NOMO-1 treated with dmso at 0.1 percent for 144 hours (cell line): ENCODE measurements around the gene FAM151A.

Experiments used
- DNase-seq: peaks from one replicate; lab custom pipeline; 2025; ENCODE audit not compliant: unreplicated experiment; lab: John Stamatoyannopoulos, UW

Gene FAM151A

DNA sequence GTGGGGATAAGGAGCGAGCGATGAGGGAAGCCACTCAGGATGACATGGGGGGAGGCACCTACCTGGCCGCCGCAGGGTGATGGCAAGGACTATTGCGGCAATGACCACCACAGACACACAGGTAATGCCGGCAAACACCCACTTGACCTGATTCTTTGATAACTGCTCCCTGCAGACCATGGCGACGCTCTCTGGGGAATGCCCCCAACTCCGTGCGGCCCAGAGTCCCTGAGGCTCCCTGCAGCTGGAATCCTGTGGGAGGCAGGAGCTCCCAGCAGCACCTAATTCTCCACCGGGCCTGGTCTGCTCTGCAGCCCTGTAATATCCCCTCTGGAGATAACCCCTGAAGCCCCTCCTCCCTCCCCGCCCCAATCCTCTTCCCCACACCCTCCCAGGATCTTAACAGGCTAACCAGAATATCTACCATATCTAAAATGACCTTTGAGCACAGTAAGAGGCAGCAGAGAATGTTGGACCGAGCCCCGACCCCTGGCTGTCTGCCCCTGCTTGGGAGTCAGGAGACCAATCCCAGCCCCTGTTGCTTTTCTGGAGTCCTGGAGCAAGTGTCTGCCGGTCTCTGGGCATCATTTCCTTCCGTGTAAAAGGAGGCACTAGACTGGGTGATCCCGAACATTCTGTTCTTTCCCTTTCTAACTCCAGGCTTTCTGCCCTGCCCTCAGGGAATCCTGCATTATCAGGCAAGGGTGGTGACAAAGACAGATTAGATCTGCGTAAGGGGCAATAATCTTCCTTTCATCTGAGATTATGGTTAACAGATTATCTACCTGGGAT is at the start of gene FAM151A:
Gene FAM151A, minus strand, starts transcription at position 310 of the 792 bp plus-strand sequence. Its CDS starts 130 bp downstream, at position 180.
- DNase-seq: no peak

DNA sequence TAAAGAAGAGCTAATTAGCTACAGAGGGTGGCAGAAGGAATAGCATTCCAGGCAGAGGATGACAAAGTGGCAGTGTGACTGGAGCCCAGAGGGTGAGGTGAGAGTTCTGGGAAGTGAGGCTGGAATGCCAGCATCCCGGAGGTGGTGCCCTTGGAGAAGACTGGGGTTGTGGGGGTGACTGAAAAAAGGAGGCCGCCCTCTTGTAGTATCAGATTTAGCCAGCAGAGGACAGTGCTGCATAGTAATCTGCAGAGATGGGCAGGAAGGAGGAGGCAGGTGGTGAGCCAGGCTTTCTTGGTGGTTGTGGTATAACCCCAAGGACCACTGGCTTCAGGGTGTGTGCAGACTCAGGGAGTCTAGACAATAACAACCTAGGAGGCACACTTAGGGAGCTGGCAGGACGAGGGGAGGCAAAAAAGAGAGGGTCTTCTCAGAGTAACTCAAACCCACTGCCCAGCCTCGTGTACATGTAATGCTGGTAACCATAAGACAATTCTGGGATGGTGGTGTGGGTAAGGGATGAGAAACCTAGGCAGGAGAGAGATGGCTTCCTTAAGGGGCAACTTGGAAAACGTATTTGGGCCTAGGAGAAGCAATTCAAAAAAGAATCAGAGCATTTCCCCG is 48.8 kb upstream of the FAM151A start:
- DNase-seq: peak; percentile 5

DNA sequence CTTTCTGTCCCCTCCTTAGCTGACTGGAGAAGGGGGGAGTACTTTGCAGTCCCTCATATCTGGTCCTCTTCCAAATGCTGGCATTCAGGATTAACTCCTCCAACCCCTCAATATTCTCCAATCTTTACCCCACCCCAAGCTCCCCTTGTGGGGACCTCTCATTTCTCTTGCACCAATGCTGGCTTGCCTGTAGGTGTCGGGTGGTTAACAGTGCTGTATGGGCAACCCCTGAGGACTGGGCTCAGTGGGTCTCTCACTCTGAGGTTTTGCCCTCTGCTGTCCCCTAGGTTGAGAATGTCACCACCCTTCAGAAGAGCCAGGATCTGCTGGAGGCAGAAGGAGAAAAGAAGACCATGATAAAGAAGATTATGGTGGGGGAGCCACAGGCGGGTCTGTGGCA is 45.2 kb upstream of the FAM151A start:
- no peak for DNase-seq

DNA sequence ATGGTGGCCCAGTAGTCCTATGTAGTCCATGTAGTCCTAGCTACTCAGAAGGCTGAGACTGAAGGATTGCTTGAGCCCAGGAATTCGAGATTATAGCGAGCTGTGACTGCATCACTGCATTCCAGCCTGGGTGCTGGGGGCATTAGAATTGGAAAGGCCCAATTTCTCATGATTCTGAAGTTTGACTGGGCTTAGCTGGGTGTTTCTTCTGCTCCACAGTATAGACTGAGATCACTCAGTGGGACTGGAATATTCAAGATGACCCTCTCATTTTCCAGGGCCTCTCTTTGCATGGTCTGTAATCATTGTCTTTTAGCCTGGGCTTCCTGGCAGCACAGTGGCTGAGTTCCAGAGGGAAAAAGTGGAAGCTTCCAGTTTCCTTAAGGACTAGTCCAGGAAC is 44.5 kb upstream of the FAM151A start:
- DNase-seq: no peak

DNA sequence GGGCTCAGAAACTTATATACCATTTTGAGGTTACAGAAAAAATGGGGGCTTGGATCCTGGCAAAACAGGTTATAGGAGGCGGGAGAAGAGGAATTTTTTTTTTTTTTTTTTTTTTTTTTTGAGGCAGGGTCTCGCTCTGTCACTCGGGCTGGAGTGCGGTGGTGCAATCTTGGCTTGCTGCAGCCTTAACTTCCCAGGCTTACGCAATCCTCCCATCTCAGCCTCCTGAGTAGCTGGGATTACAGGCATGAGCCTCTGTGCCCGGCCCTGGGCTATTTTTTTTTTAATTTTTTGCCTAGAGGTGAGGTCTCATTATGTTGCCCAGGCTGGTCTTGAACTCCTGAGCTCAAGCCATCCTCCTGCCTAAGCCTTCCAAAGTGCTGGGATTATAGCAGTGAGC is 43.0 kb upstream of the FAM151A start:
- no peak for DNase-seq

DNA sequence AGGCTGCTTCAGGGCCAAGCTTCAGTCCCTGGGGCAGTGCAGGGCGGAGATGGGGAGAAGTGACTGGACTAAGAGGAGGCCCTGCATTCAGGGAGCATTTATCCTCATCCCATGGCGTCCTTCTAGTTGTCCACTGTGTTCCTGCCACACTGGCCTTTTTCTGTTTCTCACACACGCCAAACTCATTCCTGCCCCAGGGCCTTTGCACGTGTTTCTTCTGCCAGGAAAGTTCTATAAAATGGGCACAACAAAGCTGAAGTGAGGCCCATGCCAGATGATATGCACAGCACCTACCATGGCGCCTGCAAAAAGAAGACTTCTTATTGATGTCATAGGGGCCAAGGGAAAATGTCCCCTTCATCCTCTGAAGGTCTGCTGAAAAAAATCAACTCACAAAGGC is 42.5 kb upstream of the FAM151A start:
- DNase-seq: no peak

DNA sequence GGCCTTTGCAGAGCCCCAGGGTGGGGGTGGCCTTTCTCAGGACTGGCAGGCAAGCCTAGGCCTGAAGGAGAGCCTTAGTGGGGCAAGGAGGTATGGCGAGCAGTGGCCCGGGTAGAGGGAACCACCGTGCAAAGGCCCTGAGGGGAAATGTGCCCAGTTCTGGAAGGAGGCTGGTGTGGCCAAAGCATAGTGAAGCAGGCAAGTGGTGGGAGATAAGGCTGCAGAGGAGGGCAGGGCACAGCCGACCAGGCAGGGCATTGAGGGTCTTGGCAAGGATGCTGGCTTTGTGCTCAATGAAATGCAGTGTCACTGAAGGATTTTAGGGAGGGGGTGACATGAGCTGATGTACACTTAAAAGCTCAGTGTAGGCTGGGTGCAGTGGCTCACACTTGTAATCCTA is 41.0 kb upstream of the FAM151A start:
- no peak for DNase-seq

DNA sequence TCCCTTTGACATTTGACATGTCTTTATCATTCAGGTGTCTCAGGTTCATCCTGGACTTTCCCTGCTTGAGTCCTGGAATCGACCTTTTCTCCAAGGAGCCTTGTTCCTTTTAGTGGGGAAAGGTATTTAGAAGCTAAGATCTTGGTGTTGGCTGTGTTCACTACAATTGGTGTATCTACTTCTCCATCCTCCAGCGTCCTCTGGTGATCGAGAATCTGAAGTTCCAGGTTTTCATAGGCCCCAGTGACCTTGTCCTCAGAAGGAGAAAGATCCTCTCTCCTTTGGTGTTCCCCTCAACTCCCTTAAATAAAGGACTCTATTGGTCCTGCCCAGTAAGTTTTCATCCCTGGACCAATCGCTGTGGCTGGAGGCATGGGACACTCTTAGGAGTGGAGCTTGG is 40.4 kb upstream of the FAM151A start:
- DNase-seq: no peak

DNA sequence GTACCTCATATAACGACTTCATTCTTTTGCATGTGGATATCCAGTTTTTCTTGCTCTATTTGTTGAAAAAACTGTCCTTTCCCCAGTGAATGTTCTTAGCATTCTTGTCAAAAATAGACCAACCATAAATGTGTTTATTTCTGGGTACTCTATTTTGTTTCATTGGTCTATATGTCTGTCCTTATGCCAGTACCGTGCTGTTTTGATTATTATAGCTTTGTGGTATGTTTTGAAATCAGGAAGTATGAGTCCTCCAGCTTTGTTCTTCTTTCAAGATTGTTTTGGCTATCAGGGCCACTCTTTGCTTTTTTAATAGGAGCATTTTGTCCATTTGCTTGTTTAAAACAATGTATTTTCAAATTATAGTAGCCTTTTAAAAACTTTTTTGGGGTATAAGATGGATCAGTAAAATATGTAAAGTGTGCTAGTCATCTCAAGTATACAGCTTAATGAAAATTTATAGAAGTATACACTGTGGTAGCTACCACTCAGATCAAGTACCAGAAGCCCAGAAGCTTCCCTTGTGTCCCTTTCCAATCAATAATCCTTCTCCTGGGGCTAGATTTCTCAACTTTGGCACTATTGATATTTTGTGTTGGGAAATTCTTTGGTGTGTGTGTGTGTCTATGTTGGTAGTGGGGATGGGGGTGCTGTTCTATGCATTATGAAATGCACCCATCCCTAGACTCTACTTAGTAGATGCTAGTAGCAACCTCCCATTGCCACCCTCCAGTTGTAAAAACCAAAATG is 35.0 kb upstream of the FAM151A start:
- no peak for DNase-seq

DNA sequence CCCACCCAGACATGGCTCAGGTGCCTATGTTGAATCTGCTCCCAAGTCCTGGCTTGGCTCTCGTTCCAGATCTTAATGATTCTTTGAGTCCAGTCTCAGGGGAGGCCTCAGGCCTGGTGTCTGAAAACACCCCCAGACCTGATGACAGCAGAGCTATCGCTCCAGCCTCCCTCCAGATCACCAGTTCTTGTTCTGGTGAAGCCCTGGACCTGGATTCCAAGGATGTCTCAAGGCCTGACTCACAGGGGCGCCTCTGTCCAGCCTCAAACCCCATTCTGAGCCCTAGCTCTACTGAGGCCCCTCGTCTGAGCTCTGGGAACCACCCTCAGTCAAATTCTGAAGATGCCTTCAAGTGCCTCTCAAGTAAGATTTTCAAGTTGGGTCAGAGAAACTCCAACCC is 29.7 kb upstream of the FAM151A start:
- DNase-seq: no peak

DNA sequence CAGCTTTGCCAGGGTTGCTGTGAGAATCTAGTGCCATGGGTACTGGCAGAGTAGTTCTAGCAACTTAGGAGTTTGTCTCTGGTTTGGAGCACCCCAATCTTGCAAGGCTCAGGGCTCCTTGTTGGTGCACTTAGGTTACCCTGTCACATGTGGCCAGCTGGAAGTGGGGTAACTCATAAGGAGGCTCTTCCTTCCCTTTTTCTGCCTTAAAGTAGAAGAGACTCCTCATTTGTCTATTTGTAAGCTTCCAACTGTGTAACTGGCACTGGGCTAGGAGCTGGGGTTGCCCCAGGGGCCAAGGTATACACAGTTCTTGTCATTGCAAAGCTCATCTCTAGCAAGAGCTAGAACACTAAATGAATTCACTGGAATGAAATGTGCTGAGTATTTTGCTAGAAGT is 28.8 kb upstream of the FAM151A start:
- DNase-seq: peak; percentile 34

DNA sequence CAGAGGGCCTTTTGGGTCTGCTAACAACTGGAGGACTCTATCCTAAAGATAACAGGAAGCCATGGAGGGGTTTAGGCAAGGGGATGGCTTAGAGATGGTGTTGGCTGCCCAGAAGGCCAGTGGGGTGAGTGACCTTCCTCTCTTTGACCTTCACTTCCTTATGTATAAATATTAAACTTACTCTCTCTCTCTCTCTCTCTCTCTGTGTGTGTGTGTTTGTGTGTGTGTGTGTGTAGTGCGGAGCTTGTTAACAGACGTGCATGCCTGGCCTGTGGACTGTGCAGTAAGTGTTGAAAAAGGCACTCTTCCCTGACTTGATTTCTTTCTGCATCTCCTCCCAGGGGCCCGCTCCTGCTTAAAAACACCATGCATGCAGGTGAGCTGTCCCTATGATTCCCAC is 28.3 kb upstream of the FAM151A start:
- DNase-seq: no peak

DNA sequence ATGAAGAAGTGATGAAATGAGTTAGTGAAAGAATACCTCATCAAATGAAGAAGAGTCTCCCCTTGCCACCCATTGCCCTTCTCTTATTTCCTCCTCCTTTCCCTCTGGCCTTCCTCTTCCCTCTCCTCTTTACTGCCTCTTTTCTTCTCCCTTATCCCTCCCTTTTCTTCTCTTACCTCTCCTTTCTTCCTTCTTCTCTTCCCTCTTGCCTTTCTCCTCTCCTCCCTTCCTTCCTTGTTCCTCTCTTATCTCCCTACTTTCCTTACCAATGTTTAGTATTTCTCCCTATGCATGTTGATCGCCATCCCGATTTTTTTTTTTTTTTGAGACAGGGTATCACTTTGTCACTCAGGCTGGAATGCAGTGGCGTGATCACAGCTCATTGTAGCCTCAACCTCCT is 27.1 kb upstream of the FAM151A start:
- DNase-seq: no peak

DNA sequence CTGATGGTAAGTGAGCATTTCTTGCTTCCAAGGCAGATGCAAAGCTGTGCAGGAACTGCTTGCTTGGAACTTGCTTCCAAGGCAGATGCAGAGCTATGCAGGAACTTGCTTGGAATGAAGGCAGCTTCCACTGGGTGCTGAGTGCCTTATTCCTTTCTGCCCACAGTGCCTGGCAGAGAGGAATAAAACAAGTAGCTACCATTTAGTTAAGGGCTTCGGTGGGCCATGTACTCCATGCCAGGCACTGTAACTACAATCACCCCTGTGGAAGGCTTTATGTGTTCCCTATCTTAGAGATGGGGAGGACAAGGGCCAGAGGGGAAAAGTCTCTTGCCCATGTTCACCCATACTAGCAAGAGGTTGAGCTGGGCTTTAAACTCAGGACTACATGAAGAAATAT is 26.6 kb upstream of the FAM151A start:
- DNase-seq: no peak

DNA sequence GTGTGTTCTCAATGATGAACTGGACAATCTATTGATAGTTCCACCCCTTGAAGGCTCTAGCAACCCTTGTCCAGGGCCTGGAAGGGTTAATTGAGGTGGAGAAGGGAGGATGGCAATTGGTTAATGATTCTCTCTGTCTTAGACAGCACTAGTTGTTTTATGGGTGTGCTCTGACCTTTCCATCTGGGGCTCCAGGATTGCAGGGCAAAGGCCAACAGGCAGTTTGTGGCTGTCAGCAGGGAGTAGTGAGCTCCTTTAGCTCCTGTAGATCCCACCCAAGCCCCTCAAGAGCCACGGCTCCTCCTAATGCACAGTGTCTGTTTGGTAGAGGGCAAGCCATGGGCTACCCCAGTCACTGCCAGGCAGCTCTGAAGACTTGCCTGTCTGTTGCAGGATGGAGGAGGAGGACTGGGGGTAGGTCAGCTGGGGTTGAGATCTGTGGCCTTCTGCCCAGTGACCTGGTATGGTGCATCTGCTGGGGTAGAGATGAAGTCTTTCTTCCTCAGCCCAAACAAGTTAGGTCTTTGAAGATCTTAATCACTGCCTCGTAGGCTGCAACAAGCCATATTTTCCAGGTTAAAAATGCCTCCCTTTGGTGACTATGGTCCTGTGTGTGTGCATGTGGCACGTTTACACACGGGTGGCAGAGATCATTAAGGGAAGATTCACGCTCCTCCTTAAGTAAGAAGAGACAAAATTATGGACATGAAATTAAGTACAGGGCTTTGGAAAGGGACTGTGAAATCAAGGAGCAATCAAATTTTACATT is 26.0 kb upstream of the FAM151A start:
- no peak for DNase-seq

DNA sequence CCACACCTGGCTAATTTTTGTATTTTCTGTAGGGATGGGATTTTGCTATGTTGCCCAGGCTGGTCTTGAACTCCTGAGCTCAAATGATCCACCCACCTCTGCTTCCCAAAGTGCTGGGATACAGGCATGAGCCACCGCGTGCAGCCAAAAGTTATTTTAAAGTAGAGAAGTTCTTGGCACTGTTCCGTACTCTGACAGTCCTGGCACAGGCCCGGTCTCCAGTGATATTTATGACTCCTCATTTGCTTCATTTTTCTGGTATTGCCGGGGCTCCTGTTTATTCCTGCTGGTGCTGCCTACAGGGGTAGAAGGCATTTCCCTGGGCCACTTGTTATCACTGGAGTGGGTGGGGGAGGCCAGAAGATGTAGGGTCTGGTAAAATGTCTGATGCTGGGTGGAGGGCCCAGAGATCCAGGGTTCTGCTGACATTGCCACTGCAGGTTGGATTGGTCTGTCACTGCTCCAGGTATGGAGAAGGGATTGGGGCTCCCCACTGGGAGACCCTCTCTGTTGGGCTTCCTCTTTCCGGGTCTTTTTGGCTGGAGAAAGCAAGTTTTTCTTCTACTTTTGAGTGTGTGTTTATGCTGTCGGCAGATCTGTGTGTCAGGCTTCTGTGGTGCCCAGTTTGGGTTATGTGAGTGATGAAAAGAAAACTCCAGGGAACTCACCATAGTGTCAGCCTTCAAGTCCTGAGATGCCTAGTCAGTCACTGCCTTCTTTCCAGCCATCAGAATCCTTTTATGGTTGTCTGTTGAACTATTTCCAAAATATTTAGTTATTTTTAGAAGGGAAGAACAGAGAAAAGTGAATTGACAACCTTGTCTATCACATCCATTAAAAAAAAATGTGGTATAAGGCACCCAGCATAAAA is 22.7 kb upstream of the FAM151A start:
- DNase-seq: no peak

DNA sequence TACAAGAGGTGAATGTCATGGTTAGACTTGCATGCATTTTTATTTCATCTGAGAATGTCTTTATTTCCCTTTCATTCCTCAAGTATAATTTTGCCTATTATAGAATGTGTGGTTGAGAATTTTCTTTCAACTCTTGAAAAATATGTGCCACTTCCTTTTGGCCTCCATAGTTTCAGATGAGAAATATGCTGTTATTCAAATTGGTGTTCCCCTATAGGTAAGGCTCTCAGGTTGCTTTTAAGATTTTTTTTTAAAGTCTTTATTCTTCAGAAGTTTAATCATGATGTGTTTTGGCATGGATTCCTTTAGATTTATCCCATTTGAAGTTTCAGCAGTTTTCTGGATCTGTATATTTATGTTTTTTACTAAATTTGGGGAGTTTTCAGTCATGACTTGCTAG is 20.4 kb upstream of the FAM151A start:
- DNase-seq: no peak

DNA sequence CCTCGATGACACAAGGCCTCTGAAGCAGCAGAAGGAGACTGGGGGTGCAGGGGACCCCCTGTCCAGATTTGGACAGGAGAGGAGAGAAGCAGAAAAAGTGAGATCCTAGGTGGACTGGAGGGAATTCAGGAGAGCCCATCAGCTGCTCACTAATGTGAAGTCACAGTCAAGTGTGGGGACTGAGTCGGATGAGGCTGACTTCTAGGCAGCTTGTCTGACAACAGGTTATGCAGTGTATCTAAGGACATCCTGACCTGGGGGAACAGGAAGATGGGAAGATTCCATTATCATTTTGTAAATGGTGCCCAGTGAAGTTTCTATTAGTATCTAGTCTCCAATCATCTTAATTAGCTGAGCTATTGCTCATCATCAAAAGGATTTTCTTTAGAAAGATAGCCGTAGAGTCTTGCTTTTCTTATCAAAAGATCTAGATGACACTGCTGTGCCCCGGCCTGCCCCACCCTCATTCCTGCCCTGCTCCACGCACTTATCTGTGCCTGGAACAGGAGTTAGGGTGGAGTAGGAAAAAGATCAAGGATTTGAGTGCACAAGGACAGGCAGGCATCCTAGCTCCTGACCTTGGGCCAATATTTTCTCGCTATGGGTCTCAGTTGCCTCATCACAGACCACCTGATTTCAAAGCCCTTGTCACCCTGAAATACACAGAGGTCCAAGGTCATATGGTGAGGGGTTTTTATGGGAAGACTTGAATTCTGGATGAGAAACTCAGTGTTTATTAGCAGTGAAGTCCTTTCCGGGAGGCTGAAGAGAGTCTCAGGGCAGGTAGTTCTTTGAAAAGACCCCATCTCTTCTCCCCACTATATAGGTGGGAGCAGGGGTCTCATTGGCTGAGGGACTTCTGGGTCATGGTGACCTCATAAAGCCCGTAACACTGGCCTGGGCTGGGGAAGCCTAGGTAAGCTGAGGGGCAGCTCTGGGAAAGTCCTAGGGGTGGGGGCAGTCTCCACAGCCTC is 17.8 kb upstream of the FAM151A start, which contains the start of gene MROH7:
Gene MROH7, plus strand, starts transcription at position 924 of the 974 bp plus-strand sequence. CDS start 11,141 bp downstream, outside the sequence.
- no peak for DNase-seq

DNA sequence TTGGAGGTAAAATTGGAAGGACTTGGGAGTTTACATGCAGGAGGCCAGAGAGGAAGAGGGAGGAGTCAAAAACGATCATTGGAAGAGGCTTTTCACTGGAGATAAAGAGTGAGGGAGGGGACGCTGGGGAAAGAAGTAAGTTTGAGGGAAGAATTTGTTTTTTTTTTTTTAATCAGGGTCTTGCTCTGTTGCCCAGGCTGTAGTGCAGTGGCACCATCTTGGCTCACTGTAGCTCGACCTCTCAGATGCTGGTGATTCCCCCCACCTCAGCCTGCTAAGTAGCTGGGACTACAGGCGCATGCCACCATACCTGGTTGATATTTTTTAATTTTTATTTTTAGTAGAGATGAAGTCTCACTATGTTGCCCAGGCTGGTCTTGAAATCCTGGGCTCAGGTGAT is 17.0 kb upstream of the FAM151A start:
- no peak for DNase-seq
